ENCODE results near the gene PREB.

- TF ChIP-seq POLR2AphosphoS5 (IDR thresholded peaks at IDR 0.05; ENCODE audit: low read depth, low read length) (no peak), REST (IDR thresholded peaks at IDR 0.05; ENCODE audit: insufficient read depth in 1 of 2, low read depth in 2 of 2, low read length in 2 of 2) (no peak)
These were observed 43.3 kb upstream of the PREB start for GRCh38 chr2:27177441-27178351.

Data from PFSK-1 (cell line).